HG03571 (cell line): ENCODE data around the gene HDGFL1.

Experiments
- ATAC-seq: cut with Tn5 transposase; IDR thresholded peaks from one replicate; pipeline ENCODE4 v1.9.1; 2021; ENCODE audit not compliant: unreplicated experiment

HDGFL1 gene

DNA sequence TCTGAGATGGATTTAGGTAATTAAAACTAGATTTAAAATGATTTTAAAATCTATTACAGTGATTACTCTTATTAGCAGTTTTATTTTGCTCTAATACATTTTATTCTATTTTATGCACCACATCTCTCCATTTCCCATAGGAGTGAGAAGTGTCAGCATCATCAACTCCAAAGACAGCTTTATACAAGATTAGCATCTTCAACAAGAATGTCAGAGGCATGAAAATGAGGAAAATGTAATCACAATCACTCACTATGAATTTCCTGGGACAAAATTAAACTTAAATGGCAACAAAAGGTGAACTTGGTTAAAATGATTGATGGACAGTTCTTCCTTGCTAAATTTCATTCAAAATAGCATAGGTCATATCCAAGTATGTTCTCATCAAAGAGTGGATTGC, 19.8 kb downstream of the HDGFL1 start:
- no peak for ATAC-seq

DNA sequence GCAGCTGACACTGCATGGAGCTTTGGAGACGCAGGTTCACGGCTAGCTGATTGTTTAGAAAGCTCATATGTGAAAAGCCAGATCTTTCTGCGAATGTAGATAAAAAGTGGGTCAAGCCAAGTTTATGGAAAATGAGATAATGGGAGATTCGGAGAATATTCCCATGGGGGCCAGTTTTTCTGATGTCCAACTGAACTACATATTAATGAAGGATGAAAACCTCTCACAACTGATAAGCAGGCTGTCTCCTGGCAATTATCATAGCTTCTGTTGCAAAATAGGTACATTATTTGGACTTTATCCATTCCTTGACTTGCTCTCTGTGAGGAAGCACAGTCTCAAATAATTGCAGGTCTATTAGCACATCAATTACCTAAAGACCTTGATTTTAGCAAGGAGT, 21.1 kb downstream of the HDGFL1 start:
- ATAC-seq, result no peak

DNA sequence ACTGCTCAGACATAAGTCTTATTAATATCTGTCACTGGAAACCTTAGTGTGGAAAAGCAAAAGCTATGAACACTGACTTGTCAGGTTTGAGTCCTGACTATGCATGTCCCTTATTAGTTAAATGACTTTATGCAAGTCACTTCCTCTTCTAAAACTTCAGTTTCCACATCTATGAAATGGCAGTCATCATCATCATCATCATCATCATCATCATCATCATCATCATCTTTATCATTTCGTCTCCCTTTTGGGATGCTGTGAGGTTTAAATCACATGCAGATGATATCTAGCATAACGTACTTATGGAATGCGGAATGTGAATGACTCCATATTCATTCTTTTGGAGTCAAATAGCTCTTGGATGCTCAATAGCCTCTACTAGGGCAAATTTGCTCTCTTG, 24.5 kb downstream of the HDGFL1 start:
- no peak for ATAC-seq

DNA sequence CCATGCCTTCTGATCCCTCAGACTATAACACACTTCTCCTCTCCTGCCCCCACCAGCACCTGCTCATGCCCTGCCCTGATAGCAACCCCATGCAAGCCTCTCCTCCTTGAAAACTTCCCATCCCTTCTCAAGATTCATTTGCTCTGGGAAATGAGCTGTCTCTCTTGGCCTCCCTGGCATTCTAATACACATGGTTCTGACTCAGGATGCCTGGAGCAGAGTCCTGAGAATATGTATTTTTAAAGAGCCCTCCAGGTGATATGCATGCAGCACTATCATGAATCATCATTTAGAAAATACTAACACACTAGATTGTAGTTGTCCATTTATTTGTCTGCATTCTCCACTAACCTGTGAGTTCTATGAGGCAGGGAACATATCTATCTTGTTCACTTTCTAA, 26.6 kb downstream of the HDGFL1 start:
- ATAC-seq, result no peak

DNA sequence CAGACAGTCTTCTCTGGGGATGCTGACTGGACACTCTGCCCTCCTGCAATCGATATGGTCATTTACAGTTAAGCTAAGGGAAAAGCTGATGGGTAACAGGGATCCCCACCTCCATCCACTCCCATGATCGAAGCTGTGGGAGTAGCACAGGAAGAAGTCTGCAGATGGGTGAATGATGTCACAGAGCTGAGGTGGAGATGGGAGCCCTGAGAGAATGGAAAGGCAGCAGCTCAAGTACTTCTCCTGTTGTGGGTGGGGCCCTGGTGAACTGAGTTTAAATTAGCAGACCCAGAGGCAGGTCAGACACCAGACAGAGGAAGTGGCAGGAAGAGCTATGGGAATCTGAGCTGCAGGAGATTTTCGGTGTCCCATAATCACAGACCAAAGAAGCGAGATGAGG, 29.0 kb downstream of the HDGFL1 start:
- ATAC-seq, result no peak

DNA sequence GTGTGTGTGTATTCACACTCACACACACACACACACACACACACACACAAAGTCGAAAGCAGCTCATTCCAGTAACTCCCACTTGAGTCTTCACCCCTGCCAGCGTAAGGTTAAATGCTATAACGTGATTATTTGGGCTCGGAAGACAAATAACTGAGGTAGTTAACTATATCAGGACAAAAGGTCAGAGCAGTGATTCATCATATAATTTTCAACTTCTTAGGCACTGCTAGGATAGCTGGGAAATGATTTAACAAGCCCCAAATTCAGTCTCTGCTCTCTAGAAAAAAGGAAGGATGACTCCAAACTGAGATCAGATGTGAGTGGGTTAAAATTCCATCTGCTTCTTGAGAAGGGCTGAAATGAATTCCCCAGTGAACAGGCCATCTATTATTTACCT, 30.7 kb downstream of the HDGFL1 start:
- ATAC-seq, result no peak

DNA sequence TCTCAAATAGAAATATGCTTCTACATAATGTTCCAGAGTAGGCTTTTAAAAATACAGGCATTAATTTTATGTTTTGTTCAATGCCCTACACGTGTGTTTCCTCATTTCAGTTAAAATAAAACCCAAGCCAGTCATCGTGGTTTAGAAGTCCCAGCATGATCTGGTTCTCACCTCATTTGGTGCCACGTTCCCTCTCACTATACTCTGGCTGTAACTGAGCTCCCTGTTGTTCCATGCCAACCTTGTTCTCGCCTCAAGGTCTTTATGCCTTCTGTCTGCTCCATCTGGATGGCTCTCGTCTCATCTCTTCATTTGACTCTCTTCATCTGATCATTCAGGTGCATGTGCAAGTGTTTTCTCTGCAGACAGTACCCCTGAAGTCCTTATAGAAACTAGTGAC, 32.6 kb downstream of the HDGFL1 start:
- ATAC-seq, result no peak

DNA sequence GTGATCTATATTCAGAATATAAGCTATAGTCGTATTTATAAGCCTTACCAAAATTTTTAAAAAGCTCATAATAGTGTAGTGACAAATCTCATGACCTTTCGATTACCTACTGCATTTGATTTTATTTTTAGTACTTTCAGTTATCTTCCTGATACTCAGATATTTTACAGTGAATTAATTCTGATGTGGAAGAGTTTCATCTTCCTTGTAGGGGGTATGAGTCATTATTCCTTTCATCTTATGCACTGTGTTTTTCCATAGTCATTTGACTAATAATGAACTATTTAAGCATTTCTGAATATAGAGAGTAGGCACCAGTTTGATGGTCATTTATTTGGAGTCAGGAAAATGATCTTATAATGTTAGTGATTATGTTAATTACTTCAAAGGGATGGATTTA, 36.4 kb downstream of the HDGFL1 start:
- no peak for ATAC-seq

DNA sequence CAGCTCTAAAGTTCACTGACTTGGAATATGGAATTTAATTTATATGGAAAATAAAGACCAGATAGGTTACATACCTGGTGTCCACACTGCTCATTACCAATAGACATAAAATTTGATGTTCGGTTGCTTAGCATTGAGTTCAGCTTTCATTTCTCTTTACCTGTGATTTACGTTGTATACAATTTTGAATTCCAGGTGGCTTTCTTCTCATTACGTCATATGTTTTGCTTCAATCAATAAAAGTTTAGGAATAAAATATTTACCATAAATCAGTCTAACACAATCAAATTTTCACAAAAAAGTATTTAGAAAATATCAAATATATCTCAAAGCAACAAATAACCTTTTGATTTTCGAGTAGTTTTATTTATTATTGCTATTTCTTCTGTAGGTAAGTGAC, 40.8 kb downstream of the HDGFL1 start:
- no peak for ATAC-seq

DNA sequence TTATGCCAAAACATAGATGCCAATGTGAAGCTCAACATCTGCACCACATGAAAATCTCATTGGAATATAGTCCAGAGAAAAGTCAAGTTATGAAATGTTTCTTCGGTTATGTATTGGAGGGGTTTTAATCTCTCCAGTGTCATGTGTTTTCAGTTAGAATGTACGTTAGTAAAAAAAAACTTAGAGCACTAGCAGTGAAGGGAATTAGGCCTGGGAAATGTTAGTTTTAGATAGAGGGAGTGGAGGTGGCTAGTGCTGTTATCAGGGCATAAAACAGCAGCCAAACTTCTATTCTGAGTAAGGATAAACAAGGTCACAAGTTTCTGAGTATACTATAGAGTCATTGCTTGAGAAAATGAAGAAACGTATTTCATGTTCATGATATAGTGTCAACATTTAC, 42.9 kb downstream of the HDGFL1 start:
- no peak for ATAC-seq

DNA sequence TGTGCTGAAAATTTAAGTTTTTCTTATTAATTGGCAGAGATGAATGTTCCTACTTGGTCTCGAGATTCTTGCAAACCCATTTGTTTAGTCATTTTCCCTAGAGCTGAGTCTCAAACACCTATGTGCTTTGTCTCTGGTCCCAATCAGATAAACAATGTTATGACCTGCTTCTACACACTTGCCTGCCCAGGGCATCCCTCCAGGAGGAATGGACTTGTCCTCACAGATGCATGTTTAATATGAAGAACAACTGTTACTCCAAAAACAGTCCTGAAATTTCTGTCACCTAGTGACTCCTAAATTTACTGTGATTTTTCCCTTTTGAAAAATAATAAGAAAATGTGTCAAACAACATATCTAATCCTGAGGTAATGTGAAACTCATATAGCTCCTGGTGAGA, 43.7 kb downstream of the HDGFL1 start:
- ATAC-seq, result no peak

DNA sequence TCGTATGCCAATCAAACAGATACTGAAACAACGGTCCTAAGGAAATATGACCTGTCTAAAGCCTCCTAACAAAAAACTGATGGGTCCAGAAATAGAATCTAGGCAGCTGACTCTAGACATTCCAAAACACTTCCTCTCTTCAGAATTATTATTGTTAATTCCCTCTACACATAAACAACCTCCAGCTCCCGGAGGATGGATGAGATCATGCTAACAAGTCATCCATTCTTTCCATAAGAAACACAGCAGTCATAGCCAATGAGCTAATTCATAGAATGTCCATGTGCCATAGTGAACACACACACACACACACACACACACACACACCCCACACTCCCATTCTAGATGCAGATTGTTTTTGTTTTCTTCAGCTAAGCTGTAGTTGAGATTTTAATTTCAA, 44.3 kb downstream of the HDGFL1 start:
- no peak for ATAC-seq

DNA sequence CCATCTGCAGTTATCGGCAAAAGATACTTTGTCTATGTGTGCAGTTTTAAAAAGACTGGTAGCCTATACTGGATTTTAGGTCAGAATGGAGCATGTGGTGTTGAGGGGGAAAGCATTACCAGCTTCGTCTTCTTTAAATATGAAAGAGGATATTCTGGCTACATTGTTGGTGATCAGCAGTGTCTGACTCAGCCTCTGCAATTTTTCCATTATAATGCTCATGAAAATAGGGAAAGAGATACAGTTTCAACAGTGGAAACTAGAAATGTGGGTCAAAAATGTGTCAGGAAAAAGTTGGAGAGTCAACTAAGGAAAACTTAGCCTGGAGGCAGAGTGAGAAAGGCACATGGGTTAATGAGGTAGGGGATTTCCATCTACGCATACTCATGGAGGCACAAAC, 45.2 kb downstream of the HDGFL1 start:
- no peak for ATAC-seq

DNA sequence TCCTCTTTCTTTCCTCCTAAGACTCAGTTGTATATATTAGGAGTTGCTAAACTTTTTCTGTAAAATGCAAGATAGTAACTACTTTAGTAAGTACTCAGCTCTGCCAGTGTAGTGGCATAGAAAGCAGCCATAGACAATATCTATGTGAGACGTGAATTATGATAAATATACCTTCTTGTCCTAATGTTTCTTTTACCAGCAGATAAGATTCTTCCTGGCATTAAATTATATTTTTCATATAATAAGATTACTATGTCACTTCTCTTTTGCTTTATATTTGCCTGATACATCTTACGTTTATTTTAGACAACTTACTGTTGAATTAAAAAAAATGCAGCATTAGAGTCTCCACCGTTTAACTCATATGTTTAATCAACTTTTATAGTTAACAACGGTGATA, 51.7 kb downstream of the HDGFL1 start:
- ATAC-seq, result no peak
